Gastroesophageal sphincter (tissue), 3 donors: Measurements from ENCODE around the gene CSNK1G1.

Experiments used
- CTCF ChIP-seq, 4 experiments: fragments of 200-600 bp in 2 of 4; fragments of 450-650 bp in 2 of 4; sonication (generic) in 1 of 4; IDR thresholded peaks; one replicate each; pipeline ENCODE4 v1.5.1; 2017 to 2019; ENCODE audit warnings: antibody characterized with exemption in 4 of 4, mild to moderate bottlenecking in 2 of 4, moderate library complexity in 2 of 4
- EP300 ChIP-seq: sonication (generic); formaldehyde crosslinking; IDR thresholded peaks from one replicate; pipeline ENCODE4 v1.6.1; 2017; ENCODE audit warnings: antibody characterized with exemption, mild to moderate bottlenecking
- POLR2A ChIP-seq, 2 donors: fragments of 450-650 bp; IDR thresholded peaks; one replicate each; pipeline ENCODE4 v1.6.1; 2017; ENCODE audit warnings: antibody characterized with exemption in 2 of 2, mild to moderate bottlenecking in 2 of 2, moderate library complexity in 1 of 2
- POLR2AphosphoS5 ChIP-seq: sonication (generic); formaldehyde crosslinking; IDR thresholded peaks from one replicate; pipeline ENCODE4 v1.6.1; 2017; ENCODE audit warnings: antibody characterized with exemption

DNA sequence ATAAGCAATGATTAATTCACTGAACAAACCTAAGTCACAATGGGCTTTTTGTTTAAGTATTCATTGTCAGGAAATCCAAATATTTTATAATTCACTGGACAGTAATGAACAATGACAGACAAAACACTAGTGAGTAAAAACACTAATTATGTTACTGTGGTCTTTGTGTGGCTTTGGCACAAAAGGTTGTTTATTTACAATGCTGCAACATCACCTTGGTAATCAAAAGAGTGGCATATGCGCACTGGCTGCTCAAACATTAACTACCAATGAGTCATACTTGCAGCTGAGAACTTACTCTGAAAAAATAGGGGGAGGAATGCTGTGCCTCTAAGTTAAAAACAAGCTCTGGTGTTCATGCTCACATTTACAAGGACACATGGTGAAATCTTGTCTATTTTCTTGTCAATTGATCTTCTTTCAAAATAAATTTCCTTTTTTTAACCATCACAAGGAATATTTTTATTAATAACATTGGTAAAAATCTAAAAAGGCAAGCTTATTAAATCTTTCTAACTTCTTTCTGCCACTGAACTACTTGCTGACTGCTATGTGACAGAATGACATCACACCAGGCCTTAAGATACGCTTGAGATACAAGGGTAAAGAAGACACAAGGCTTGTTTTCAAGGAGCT is 107.9 kb downstream of the CSNK1G1 start:
- no peak for TF ChIP-seq POLR2A (IDR thresholded peaks at IDR 0.05)
- TF ChIP-seq CTCF (IDR thresholded peaks at IDR 0.05), result no peak
- peak; percentile 48 for TF ChIP-seq POLR2AphosphoS5
- no peak for TF ChIP-seq EP300
